Loucy (cell line): ENCODE results near the gene PARP15.
"Not testable (repeated sequence)": the region's sequence is repeated elsewhere in the genome, so short reads cannot be mapped to it uniquely, and the experiment has no call there.

ENCODE experiments used
- H2AFZ ChIP-seq: fragments of 200-600 bp; sonication (generic); 2 replicates; pipeline ENCODE4 v1.6.0; 2016; ENCODE audit warnings: antibody characterized with exemption, mild to moderate bottlenecking, low read length, moderate library complexity
- H3F3A ChIP-seq: fragments of 200-600 bp; 2 replicates; pipeline ENCODE4 v1.6.0; 2016; ENCODE audit warnings: antibody characterized with exemption, low read depth, mild to moderate bottlenecking
- H3K27me3 ChIP-seq: fragments of 200-600 bp; sonication (generic); 2 replicates; pipeline ENCODE4 v1.6.1; 2014; ENCODE audit warnings: low read length, mild to moderate bottlenecking; ENCODE audit not compliant: insufficient read depth, poor library complexity, severe bottlenecking
- H3K36me3 ChIP-seq: fragments of 200-600 bp; sonication (generic); 2 replicates; pipeline ENCODE4 v1.6.1; 2016; ENCODE audit warnings: low read length; ENCODE audit not compliant: insufficient read depth
- H3K4me1 ChIP-seq: fragments of 200-600 bp; sonication (generic); 2 replicates; pipeline ENCODE4 v1.5.1; 2014; ENCODE audit warnings: low read length, mild to moderate bottlenecking; ENCODE audit not compliant: insufficient read depth, poor library complexity, severe bottlenecking
- H3K4me2 ChIP-seq: fragments of 200-600 bp; sonication (generic); 2 replicates; pipeline ENCODE4 v1.6.0; 2014; ENCODE audit warnings: antibody characterized with exemption, low read length, low read depth, mild to moderate bottlenecking; ENCODE audit not compliant: poor library complexity, severe bottlenecking
- H3K4me3 ChIP-seq: fragments of 200-600 bp; sonication (generic); 2 replicates; pipeline ENCODE4 v1.5.1; 2014; ENCODE audit warnings: low read length, mild to moderate bottlenecking, mixed read lengths; ENCODE audit not compliant: poor library complexity, severe bottlenecking
- H3K79me2 ChIP-seq: fragments of 200-600 bp; sonication (generic); 2 replicates; pipeline ENCODE4 v1.6.1; 2014; ENCODE audit warnings: low read length; ENCODE audit not compliant: insufficient read depth
- H3K9ac ChIP-seq: fragments of 200-600 bp; sonication (generic); 2 replicates; pipeline ENCODE4 v1.6.0; 2014; ENCODE audit warnings: mild to moderate bottlenecking, low read depth, low read length, moderate library complexity; ENCODE audit not compliant: poor library complexity, severe bottlenecking
- H3K9me2 ChIP-seq: fragments of 200-600 bp; sonication (generic); replicated peaks from 2 replicates; pipeline ENCODE4 v1.6.1; 2016; ENCODE audit warnings: low read depth, low read length, mixed read lengths
- H3K9me3 ChIP-seq: fragments of 200-600 bp; sonication (generic); 2 replicates; pipeline ENCODE4 v1.6.1; 2014; ENCODE audit warnings: mild to moderate bottlenecking, antibody characterized with exemption, low read length, low read depth; ENCODE audit not compliant: insufficient read depth
- H4K20me1 ChIP-seq: fragments of 200-600 bp; sonication (generic); 2 replicates; pipeline ENCODE4 v1.6.0; 2014; ENCODE audit warnings: antibody characterized with exemption, low read length, mild to moderate bottlenecking; ENCODE audit not compliant: insufficient read depth, poor library complexity, severe bottlenecking
- CTCF ChIP-seq: fragments of 200-600 bp; sonication (generic); conservative IDR thresholded peaks from 2 replicates; pipeline ENCODE4 v1.5.1; 2014; ENCODE audit warnings: mild to moderate bottlenecking, antibody characterized with exemption, low read length
- EZH2phosphoT487 ChIP-seq: fragments of 200-600 bp; IDR thresholded peaks from 2 replicates; pipeline ENCODE4 v1.6.1; 2018; ENCODE audit warnings: antibody characterized with exemption, mild to moderate bottlenecking, moderate library complexity, borderline replicate concordance

The PARP15 gene

GRCh38 chr3:122658336-122658735 lies 80.9 kb downstream of the PARP15 start:
- not testable (repeated sequence) for H3F3A ChIP-seq, H3K27me3 ChIP-seq, H3K4me2 ChIP-seq, H3K9ac ChIP-seq, H4K20me1 ChIP-seq, H3K36me3 ChIP-seq, H3K9me2 ChIP-seq, H3K9me3 ChIP-seq, H3K4me1 ChIP-seq, H2AFZ ChIP-seq, H3K79me2 ChIP-seq, H3K4me3 ChIP-seq

- H3K4me1 ChIP-seq = no peaks in the 10 kb centered on the region
- no peak overlapping the region for H3K4me3 ChIP-seq
- no peaks in the 10 kb centered on the region for H3K79me2 ChIP-seq
- no peak overlapping the region for H2AFZ ChIP-seq
- no peaks in the 10 kb centered on the region for H3F3A ChIP-seq
- no peaks in the 10 kb centered on the region for H3K9me2 ChIP-seq
- H3K27me3 ChIP-seq = no peaks in the 10 kb centered on the region
- H3K9me3 ChIP-seq = no peaks in the 10 kb centered on the region
- H3K36me3 ChIP-seq = no peaks in the 10 kb centered on the region
- H3K4me2 ChIP-seq = no peak overlapping the region
- H4K20me1 ChIP-seq = no peaks in the 10 kb centered on the region
- peak; percentile 25; the same call in 1 of the 2 replicates for TF ChIP-seq CTCF
- TF ChIP-seq EZH2phosphoT487 = no peak
- H3K9ac ChIP-seq = no peak overlapping the region
These were observed 83.0 kb downstream of the PARP15 start for GRCh38 chr3:122660297-122660974.

- TF ChIP-seq CTCF (no peak), EZH2phosphoT487 (no peak)
- H3K9me3 ChIP-seq = no peaks in the 10 kb centered on the region
- no peak overlapping the region for H3K4me2 ChIP-seq
- H3K79me2 ChIP-seq = no peaks in the 10 kb centered on the region
- H3K4me1 ChIP-seq = no peaks in the 10 kb centered on the region
- no peak overlapping the region for H3K9ac ChIP-seq
- H3K36me3 ChIP-seq = no peaks in the 10 kb centered on the region
- H3F3A ChIP-seq = no peaks in the 10 kb centered on the region
- H3K9me2 ChIP-seq = no peaks in the 10 kb centered on the region
- no peaks in the 10 kb centered on the region for H3K27me3 ChIP-seq
- no peak overlapping the region for H2AFZ ChIP-seq
- no peak overlapping the region for H3K4me3 ChIP-seq
- H4K20me1 ChIP-seq = no peaks in the 10 kb centered on the region
These were observed 84.2 kb downstream of the PARP15 start for GRCh38 chr3:122661633-122662032.

- H3F3A ChIP-seq = no peaks in the 10 kb centered on the region
- H3K9ac ChIP-seq = no peak overlapping the region
- no peaks in the 10 kb centered on the region for H3K4me1 ChIP-seq
- H3K4me3 ChIP-seq = no peak overlapping the region
- no peak overlapping the region for H3K4me2 ChIP-seq
- H4K20me1 ChIP-seq = no peaks in the 10 kb centered on the region
- H3K79me2 ChIP-seq = no peaks in the 10 kb centered on the region
- no peaks in the 10 kb centered on the region for H3K9me3 ChIP-seq
- H3K27me3 ChIP-seq = no peaks in the 10 kb centered on the region
- no peaks in the 10 kb centered on the region for H3K36me3 ChIP-seq
- no peak for TF ChIP-seq CTCF
- no peak for TF ChIP-seq EZH2phosphoT487
- H2AFZ ChIP-seq = no peak overlapping the region
- H3K9me2 ChIP-seq = no peaks in the 10 kb centered on the region
These were observed 85.1 kb downstream of the PARP15 start for GRCh38 chr3:122662505-122662904.
